ENCODE measurements around the gene PRR16.
A peak's percentile ranks its signal among the peaks of the same experiment; 100 is the strongest.

The PRR16 gene

DNA sequence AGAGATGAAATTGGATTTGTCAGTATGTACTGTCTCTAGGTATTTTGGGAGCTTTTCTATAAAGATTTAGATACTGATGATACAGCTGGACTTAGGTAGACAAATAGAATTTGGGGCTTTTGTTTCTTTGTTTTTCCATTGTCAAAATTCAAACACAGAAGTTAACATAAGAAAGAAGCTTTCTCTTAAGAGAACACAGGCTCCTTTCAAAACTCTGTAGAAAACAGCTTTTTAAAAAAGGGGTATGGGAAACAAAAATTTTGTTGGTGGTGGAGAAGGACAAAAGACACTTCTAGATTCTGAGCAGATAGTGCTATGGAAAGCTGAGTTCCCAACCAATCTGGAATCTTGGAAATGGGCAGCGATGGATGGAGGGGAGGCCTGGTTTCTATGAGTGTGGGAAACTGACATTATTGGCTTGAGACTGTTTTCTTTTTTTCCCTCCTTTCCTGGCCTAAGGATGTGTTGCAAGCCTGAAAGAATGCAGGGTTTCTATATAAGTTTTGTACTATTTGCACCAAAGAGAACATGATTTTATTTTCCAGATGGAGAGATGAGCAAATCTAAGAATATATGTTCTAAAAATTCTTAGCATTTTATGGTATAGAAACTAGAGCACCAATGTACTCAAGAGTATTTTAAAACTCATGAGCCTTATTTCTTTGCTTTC is 240.0 kb downstream of the PRR16 start:
- Histone ChIP-seq H3K4me3 (ENCODE audit: low read length) (no peak overlapping the region), H2AFZ (ENCODE audit: low read depth, low read length) (no peak overlapping the region), H3K36me3 (ENCODE audit: insufficient read depth, low read length) (no peaks in the 10 kb centered on the region), H3K9me3 (ENCODE audit: low read length) (no peaks in the 10 kb centered on the region), H3K4me1 (ENCODE audit: insufficient read depth, low read length) (peaks cover 4% of the 10 kb centered on the region), H3K27me3 (ENCODE audit: insufficient read depth, low read length) (no peaks in the 10 kb centered on the region)

GRCh38 chr5:120706877-120707276 is 242.8 kb downstream of the PRR16 start:
- peaks cover 4% of the 10 kb centered on the region for H3K4me1 ChIP-seq (ENCODE audit: insufficient read depth, low read length)
- no peaks in the 10 kb centered on the region for H3K27me3 ChIP-seq (ENCODE audit: insufficient read depth, low read length)
- no peaks in the 10 kb centered on the region for H3K9me3 ChIP-seq (ENCODE audit: low read length)
- H3K4me3 ChIP-seq (ENCODE audit: low read length) = no peak overlapping the region
- H2AFZ ChIP-seq (ENCODE audit: low read depth, low read length) = peak overlapping the region; percentile 60
- H3K36me3 ChIP-seq (ENCODE audit: insufficient read depth, low read length) = no peaks in the 10 kb centered on the region

DNA sequence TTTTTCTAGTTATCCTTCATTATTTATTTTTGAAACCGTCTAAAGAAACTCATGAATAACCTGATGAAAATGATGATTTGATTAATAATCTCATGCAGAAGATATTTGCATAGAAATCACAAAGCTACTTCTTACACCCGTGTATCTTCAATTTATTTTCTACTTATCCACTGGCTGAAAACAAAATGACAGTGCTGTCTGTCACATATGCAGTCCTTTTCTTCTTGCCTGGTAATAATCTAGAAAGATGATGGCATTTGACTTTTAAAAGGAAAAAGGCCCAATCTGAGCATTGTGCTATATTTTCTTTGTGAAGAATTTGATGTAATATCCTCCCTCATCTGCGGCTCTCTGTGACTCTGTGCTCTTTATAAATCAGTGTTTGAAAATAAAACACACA is 253.3 kb downstream of the PRR16 start:
- Histone ChIP-seq H3K36me3 (ENCODE audit: insufficient read depth, low read length) (no peaks in the 10 kb centered on the region), H3K9me3 (ENCODE audit: low read length) (no peaks in the 10 kb centered on the region), H3K27me3 (ENCODE audit: insufficient read depth, low read length) (no peaks in the 10 kb centered on the region), H3K4me1 (ENCODE audit: insufficient read depth, low read length) (no peaks in the 10 kb centered on the region), H2AFZ (ENCODE audit: low read depth, low read length) (no peak overlapping the region), H3K4me3 (ENCODE audit: low read length) (no peak overlapping the region)

- no peaks in the 10 kb centered on the region for H3K9me3 ChIP-seq (ENCODE audit: low read length)
- H3K4me3 ChIP-seq (ENCODE audit: low read length) = no peak overlapping the region
- no peaks in the 10 kb centered on the region for H3K36me3 ChIP-seq (ENCODE audit: insufficient read depth, low read length)
- no peak overlapping the region for H2AFZ ChIP-seq (ENCODE audit: low read depth, low read length)
- no peaks in the 10 kb centered on the region for H3K27me3 ChIP-seq (ENCODE audit: insufficient read depth, low read length)
- H3K4me1 ChIP-seq (ENCODE audit: insufficient read depth, low read length) = no peaks in the 10 kb centered on the region
Observed at GRCh38 chr5:120730214-120730613, 266.1 kb downstream of the PRR16 start.

- H3K4me3 ChIP-seq (ENCODE audit: low read length) = no peak overlapping the region
- no peak overlapping the region for H2AFZ ChIP-seq (ENCODE audit: low read depth, low read length)
- H3K36me3 ChIP-seq (ENCODE audit: insufficient read depth, low read length) = no peaks in the 10 kb centered on the region
- no peaks in the 10 kb centered on the region for H3K4me1 ChIP-seq (ENCODE audit: insufficient read depth, low read length)
- no peaks in the 10 kb centered on the region for H3K27me3 ChIP-seq (ENCODE audit: insufficient read depth, low read length)
- H3K9me3 ChIP-seq (ENCODE audit: low read length) = no peaks in the 10 kb centered on the region
Observed at GRCh38 chr5:120734033-120734432, 269.9 kb downstream of the PRR16 start.

- Histone ChIP-seq H3K4me3 (ENCODE audit: low read length) (no peak overlapping the region), H3K27me3 (ENCODE audit: insufficient read depth, low read length) (no peaks in the 10 kb centered on the region), H3K36me3 (ENCODE audit: insufficient read depth, low read length) (no peaks in the 10 kb centered on the region), H3K4me1 (ENCODE audit: insufficient read depth, low read length) (no peaks in the 10 kb centered on the region), H2AFZ (ENCODE audit: low read depth, low read length) (no peak overlapping the region), H3K9me3 (ENCODE audit: low read length) (no peaks in the 10 kb centered on the region)
Observed at GRCh38 chr5:120735076-120735475, 271.0 kb downstream of the PRR16 start.
